Right lobe of liver (tissue), 6 donors: ENCODE data around the gene DAPK2. TPM values are rescaled to one million over a fixed set of nuclear protein-coding genes. Genes with fewer than 3 reads are reported as not detected.

ENCODE experiments used
- ATAC-seq, 4 donors: fragments of 200-7000 bp; cut with Tn5 transposase; one replicate each; pipeline ENCODE4 v1.9.1; 2020; ENCODE audit warnings: mild to moderate bottlenecking in 4 of 4, moderate library complexity in 4 of 4
- DNase-seq, 3 donors: peaks; one replicate each; pipeline ENCODE4 v3.0.0-alpha.2; 2020
- H3K27ac ChIP-seq, 3 donors: fragments of 200-600 bp; one replicate each; pipeline ENCODE4 v1.8.0; 2022
- H3K27me3 ChIP-seq, 2 donors: fragments of 200-600 bp; one replicate each; pipeline ENCODE4 v1.8.0; 2022
- H3K36me3 ChIP-seq, 4 donors: fragments of 200-600 bp; sonication (generic) in 1 of 4; one replicate each; pipeline versions ENCODE4 v1.5.1 to v1.8.0; 2017 to 2022; ENCODE audit warnings: control low read depth in 1 of 4
- H3K4me1 ChIP-seq, 4 donors: fragments of 200-600 bp; sonication (generic) in 1 of 4; one replicate each; pipeline versions ENCODE4 v1.5.1 to v1.8.0; 2017 to 2022; ENCODE audit warnings: control low read depth in 1 of 4
- H3K4me3 ChIP-seq, 3 donors: fragments of 200-600 bp; one replicate each; pipeline ENCODE4 v1.8.0; 2022
- H3K9me3 ChIP-seq, 4 donors: fragments of 200-600 bp; sonication (generic) in 1 of 4; one replicate each; pipeline versions ENCODE4 v1.5.1 to v1.8.0; 2017 to 2022; ENCODE audit warnings: control low read depth in 1 of 4
- CTCF ChIP-seq, 4 donors: fragments of 200-600 bp in 3 of 4; fragments of 450-650 bp in 1 of 4; IDR thresholded peaks; one replicate each; pipeline versions ENCODE4 v1.5.1 to v1.8.0; 2016 to 2022; ENCODE audit warnings: antibody characterized with exemption in 4 of 4, mild to moderate bottlenecking in 2 of 4
- POLR2A ChIP-seq: fragments of 450-650 bp; IDR thresholded peaks from one replicate; pipeline ENCODE4 v1.6.1; 2017; ENCODE audit warnings: antibody characterized with exemption, mild to moderate bottlenecking
- WGBS: methylation state at CpG from one replicate; pipeline ENCODE4 v1.1.6; 2018; ENCODE audit warnings: low coverage, low lambda C conversion rate; ENCODE audit not compliant: insufficient coverage; ENCODE audit errors: missing lambda C conversion rate; 5-methylcytosine and 5-hydroxymethylcytosine counted together
- intact Hi-C, 2 donors: fragments of 100-400 bp; cut with DNase I; formaldehyde crosslinking; loops; one replicate each; pipeline versions ENCODE4 v1.11.2 to v1.14.1; 2022
- total RNA-seq, 6 experiments: library from RNA; depleted of rRNA in 2 of 6; stranded (reverse); fragments of >200 nt in 2 of 6; fragmentation: NEBNext Ultra II Directional in 3 of 6; extraction: Animal tissue kit (Norgen Biotek cat#: 25700) in 3 of 6; gene quantifications; one replicate each; pipeline versions ENCODE4 v1.1.0 to v1.2.4, GENCODE V29; 2016 to 2023
- donor health status: DM: no; HTN: yes; CAD: no.
- donor health status: DM: no; HTN: no; CAD: no.
- donor health status: DM: no; HTN: no; CAD: no.
- donor health status: DM: no; HTN: yes; CAD: no.
- donor health status: DM: no; HTN: yes; CAD: no.

DAPK2 gene
- total RNA-seq, 6 experiments from 2014 or later, result 1.5 to 11.5 (median 4.7) TPM

- no peaks in the 10 kb centered on the region for H3K4me1 ChIP-seq
- intact Hi-C loops, result no loop called here
- H3K36me3 ChIP-seq, result no peaks in the 10 kb centered on the region
- no peak for ATAC-seq
- no peaks in the 10 kb centered on the region for H3K9me3 ChIP-seq
- H3K27me3 ChIP-seq, result no peaks in the 10 kb centered on the region
- no peak overlapping the region for H3K27ac ChIP-seq
- TF ChIP-seq CTCF (IDR thresholded peaks at IDR 0.05) (no peak), POLR2A (no peak)
- H3K4me3 ChIP-seq, result no peak overlapping the region
- 84% methylated on average over 2 of the region's 7 CpGs for WGBS
- peak in 1 of 3 donors; percentile 12 for DNase-seq
Measured at GRCh38 chr15:63982381-63982854, 63.9 kb downstream of the DAPK2 start.

- Histone ChIP-seq H3K27me3 (no peaks in the 10 kb centered on the region), H3K27ac (no peak overlapping the region), H3K36me3 (no peaks in the 10 kb centered on the region), H3K4me3 (no peak overlapping the region), H3K9me3 (no peaks in the 10 kb centered on the region), H3K4me1 (no peaks in the 10 kb centered on the region)
- 88% methylated on average over 11 of the region's 13 CpGs for WGBS
- ATAC-seq (no peak), DNase-seq (peak in 1 of 3 donors; percentile 32)
- intact Hi-C loops, result no loop called here
- TF ChIP-seq POLR2A (no peak), CTCF (IDR thresholded peaks at IDR 0.05) (no peak)
Measured at GRCh38 chr15:63981596-63982320, 64.5 kb downstream of the DAPK2 start.

GRCh38 chr15:63979262-63979793, 67.0 kb downstream of the DAPK2 start:
- no peak for TF ChIP-seq CTCF (IDR thresholded peaks at IDR 0.05)
- no peak for TF ChIP-seq POLR2A
- Histone ChIP-seq H3K27me3 (no peaks in the 10 kb centered on the region), H3K36me3 (no peaks in the 10 kb centered on the region), H3K27ac (no peak overlapping the region), H3K9me3 (no peaks in the 10 kb centered on the region), H3K4me3 (no peak overlapping the region), H3K4me1 (no peaks in the 10 kb centered on the region)
- peak in 1 of 3 donors; percentile 15 for DNase-seq
- intact Hi-C loops, result no loop called here
- ATAC-seq, result no peak
- WGBS, result 0% methylated on average over 2 of the region's 6 CpGs

- intact Hi-C loops, result no loop called here
- no peak overlapping the region for H3K4me3 ChIP-seq
- no peaks in the 10 kb centered on the region for H3K27me3 ChIP-seq
- peaks cover 0 to 3% (median 2%) of the 10 kb centered on the region in 4 donors for H3K4me1 ChIP-seq
- no peaks in the 10 kb centered on the region for H3K9me3 ChIP-seq
- DNase-seq (peak in 1 of 3 donors; percentile 29), ATAC-seq (peak in 1 of 4 donors; percentile 67)
- H3K36me3 ChIP-seq, result no peaks in the 10 kb centered on the region
- TF ChIP-seq CTCF (IDR thresholded peaks at IDR 0.05), result no peak
- TF ChIP-seq POLR2A, result no peak
- no peak overlapping the region for H3K27ac ChIP-seq
- 48% methylated on average over 3 of the region's 4 CpGs for WGBS
Measured at GRCh38 chr15:63978511-63979261, 67.6 kb downstream of the DAPK2 start.
